Measurements from ENCODE around the gene MFGE8.
"Not testable (repeated sequence)": the region's sequence is repeated elsewhere in the genome, so short reads cannot be mapped to it uniquely, and the experiment has no call there.

MFGE8 gene, protein sequence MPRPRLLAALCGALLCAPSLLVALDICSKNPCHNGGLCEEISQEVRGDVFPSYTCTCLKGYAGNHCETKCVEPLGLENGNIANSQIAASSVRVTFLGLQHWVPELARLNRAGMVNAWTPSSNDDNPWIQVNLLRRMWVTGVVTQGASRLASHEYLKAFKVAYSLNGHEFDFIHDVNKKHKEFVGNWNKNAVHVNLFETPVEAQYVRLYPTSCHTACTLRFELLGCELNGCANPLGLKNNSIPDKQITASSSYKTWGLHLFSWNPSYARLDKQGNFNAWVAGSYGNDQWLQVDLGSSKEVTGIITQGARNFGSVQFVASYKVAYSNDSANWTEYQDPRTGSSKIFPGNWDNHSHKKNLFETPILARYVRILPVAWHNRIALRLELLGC

DNA sequence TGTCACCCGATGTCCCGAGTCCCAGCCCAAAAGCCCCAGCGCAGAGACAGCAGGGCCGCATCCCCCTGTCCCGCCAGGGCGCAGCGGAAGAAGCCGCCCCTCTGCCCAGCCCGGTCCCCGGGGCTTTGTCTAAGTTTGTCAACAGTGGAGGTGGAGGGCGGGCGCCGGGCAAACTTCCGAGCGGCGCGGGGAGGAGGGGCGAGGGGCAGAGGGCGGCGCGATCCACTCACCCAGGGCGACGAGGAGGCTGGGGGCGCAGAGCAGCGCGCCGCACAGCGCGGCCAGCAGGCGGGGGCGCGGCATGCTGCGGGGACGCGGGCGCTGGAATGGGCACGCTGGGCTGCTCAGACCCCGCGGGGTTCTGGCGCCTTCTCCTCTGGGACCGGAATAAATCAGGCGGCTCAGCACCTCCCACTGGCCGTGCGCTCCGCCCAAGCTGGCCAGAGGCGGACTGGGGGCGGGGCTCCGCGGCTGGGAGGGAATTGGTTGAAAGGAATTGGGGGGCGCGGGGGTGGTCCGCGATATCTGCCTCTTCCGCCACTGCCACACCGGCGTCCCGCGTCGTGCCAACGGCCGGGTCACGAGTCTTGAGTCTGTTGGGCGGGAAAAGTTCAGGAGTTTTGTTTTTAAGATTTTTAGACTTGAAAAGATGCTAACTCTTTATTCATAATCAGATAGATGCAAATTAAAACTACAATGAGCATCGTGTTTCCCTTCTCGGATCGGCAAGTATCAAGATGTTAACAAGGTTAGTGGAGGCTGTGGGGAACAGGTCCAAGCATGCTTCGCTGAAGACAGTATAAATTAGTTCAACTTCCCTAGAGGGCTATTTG is at the start of gene MFGE8:
TSS of gene MFGE8 (minus strand) at position 363 of the 833 bp plus-strand sequence. CDS start at position 303, 60 bp downstream.
- peak; percentile 83 for DNase-seq

DNA sequence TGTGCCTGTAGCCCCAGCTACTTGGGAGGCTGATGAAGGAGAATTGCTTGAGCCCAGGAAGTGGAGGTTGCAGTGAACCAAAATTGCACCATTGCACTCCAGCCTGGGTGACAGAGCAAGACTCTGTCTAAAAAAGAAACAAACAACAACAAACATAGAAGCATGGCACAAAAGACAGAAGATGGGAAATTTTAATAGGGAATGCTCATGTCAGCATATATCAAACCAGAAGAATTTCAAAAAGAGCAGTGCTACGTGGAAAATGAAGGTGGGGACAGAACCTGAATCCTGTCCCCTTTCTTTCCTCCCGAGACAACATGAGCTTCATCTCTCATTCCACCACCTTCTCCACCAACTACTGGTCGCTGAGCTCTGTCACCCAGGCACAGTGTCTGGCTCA is 46.3 kb upstream of the MFGE8 start:
- no peak for DNase-seq

DNA sequence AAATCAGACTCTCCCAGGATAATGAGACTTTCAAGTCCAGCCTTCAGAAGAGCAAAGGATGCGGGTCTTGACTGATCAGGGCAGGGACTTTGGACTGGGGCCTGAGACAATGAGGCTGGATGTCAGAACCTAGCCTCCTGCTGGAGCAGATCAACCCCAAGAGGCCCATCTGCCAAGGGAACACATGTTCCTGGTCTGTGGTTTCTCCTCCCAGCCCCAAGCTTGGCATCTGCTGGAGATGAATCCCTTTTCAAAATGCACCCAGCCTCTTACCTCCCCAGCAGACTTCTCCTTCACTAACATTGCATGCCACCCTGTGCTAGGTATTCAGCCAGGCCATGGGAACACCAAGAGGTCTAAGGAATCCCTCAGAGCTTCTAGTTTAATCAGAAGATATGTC is 43.7 kb upstream of the MFGE8 start:
- no peak for DNase-seq

DNA sequence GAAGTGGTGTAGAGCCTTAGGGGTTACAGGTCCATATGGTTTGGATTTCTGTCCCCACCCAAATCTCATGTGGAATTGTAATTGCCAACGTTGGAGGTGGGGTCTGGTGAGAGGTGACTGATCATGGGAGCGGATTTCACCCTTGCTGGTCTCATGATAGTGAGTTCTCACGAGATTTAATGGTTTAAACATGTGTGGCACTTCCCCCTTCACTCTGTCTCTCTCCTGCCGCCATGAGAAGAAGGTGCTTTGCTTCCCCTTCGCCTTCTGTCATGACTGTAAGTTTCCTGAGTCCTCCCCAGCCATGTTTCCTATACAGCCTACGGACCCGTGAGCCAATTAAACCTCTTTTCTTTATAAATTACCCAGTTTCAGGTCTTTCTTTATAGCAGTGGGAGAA is 43.1 kb upstream of the MFGE8 start:
- DNase-seq, result no peak

DNA sequence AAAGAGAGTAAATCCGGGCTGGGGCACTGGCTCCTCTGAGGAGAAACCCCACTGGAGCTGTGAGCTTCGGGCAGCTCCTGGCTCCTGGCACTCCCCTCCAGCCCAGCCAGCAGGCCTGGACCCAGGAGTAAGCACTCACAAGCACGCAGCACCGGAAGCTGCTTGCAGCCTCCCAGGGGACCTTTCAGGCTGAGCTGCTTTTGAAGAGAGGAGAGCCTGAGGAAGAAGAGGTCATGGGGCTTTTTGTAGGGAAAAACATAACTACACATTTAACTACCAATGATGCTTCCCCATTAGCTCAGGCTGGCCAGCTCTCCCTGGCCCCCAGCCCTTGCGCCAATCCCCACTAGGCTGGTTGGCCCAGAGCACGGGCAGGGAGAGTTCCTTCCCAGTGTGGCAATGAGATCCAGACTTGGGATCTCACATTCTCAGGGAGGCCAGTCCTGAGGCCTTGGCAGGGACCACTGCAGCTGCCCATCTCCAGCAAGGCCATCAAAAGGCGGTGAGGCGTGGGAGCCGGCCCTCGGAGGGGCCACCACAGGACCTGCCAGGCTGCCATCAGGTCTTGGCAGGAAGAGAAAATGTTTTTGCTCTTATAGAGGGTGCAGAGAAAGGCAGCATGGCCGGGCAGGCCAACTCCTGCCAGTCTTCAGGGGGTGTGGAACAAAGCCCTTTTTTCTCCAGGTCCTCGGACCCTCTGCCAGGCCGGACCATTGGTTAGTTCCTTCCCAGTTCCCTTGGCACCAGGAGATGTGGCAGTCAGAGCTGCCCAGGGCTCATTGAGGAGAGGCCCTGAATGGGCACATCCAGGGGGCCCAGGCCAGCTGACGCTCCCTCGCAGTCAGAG is 41.5 kb upstream of the MFGE8 start:
- DNase-seq, result no peak

DNA sequence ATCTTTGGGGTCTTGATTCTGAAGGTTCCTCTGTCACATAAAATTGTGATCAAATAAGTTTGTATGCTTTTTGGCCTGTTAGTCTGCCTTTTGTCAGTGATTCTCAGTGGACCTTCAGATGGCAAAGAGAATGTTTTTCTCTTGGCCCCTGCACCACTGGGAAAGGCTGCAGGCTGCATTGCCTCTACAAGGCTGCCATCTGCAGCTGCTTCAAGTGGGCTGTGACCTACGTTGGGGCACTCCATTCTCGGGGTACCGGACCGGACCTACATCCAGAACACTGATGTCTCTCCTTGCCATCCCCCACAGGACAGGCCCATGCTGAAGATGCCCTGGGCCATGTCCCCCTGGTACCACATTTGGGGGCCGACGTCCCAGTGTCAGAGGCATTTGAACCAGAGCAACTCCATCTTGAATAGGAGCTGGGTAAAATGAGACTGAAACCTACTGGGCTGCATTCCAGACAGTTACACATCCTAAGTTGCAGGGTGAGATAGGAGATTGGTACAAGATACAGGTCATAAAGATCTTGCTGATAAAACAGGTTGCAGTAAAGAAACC is 37.5 kb upstream of the MFGE8 start:
- no peak for DNase-seq

DNA sequence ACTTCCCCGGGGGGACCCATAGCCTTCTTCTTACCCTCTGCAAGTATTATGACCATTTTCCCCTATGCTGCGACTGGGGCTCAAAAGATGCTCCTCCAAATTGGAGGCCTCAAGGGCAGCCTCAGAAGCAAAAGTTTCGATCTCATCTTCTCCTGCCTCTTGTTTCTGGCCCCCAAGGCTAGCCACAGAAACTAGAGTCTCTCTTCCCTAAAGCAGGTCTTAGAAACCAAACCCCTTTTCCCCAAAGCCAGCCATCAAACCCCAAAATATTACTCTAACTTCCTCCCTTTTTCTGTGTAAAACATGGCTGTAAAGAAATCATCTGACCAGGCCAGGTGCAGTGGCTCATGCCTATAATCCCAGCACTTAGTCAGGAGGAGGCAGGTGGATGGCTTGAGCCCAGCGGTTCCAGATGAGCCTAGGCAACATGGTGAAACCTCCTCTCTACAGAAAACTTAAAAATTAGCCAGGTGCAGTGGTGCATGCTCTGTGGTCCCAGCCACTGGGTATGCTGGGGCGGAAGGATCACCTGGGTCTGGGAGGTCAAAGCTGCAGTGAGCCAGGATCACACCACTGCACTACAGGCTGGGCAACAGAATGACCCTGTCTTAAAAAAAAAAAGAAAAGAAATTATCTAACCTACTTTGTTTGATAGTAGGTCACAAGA is 36.7 kb upstream of the MFGE8 start:
- DNase-seq, result no peak

DNA sequence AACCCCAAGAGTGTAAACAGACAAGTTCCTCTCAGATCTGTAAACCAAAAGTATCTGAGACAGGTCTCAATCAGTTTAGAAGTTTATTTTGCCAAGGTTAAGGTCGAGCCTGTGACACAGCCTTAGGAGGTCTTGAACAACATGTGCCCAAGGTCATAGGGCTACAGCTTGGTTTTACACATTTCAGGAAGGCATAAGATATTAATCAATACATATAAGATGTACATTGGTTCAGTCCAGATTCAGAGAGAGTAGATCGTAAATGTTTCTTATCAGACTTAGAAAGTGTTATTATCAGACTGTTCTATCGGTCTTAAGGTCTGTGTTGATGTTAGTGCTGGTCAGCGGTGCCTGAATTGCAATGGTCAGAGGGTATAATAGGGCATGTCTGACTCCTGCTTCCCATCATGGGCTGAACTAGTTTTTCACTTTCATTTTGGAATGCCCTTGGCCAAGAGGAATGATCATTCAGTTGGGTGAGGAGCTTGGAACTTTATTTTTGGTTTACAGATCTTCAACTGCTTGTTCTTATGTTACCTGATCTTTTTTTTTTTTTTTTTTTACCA is 27.0 kb upstream of the MFGE8 start:
- no peak for DNase-seq

DNA sequence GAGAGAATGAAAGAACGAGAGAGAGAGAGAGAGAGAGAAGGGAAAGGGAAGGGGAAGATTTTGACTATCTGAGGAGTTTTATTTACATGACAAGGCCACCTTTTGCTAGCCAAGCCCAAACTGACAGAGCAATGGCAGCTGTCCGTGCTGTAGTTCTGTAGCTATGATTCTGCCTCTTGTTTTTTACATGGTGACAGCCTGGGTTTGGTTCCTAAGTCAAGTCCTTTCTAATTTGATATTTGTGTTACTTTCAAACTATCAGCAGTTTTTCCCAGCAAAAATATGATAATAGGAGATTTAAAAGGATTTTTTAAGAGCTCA is 26.3 kb upstream of the MFGE8 start:
- DNase-seq, result no peak

DNA sequence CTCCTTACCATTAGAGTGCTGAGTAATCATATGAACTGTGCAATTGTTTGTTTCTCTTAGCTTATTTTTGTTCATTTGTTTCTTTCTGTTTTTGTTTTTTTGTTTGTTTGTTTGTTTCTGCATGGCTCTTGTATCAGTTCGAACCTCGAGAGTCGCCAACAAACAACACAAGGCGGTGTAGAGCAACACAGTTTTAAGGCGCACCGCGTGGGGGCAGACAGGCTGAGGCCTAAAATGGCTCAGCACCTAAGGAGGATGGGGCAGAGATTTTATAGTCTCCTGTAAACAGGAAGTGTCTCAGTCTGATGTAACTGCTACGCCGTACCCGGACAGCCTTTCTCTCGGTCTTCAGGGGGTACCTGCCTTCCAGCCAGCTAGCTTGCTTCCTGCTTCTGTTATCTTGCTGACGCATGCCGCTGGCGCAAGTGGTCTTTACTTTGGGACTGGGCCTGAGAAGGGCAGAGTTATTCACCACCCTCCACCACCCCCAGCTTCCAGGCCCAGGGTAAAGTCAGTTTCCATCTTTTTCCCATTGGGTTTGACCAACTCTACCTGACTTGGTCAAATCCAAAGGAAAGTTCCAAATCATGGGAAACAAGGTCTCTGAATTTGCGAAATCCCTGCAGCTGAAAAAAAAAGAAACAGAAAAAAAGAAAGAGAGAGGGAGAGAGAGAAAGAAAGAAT is 25.8 kb upstream of the MFGE8 start:
- DNase-seq, result no peak

DNA sequence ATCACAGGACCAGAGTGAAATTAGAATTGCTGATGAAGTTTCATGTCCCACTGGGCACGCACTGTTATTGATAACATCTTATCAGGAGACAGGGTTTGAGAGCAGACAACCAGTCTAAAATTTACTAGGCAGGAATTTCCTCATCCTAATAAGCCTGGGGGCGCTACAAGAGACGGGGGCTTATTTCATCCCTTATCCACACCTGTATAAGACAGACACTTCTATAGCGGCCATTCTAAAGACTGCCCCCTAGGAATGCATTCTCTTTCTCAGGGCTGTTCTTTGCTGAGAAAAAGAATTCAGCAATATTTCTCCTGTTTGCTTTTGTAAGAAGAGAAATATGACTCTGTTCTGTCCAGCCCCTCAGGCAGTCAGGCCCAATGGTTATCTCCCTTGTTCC is 21.3 kb upstream of the MFGE8 start:
- not testable (repeated sequence) for DNase-seq

DNA sequence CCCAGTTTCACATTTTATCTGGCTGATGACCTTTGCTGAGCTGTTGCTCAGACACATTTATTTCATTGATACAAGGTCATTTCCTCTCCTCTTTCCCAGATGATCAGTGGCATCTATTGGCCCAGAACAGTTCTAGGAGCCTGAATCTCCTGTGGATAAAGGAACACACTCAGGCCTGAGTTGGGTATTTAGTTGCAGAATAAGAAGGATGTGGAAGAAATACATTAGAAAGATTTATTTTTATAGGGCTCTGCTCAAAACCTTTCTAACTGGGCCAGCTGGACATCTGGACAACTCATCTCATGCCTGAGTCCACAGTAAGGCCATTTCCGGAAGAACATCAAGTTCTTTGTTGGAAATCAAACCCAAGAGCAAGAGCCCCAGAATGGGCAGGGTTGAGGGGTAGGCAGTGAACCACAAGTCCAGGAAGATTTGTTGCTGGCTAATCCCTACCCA is 19.7 kb upstream of the MFGE8 start:
- no peak for DNase-seq

DNA sequence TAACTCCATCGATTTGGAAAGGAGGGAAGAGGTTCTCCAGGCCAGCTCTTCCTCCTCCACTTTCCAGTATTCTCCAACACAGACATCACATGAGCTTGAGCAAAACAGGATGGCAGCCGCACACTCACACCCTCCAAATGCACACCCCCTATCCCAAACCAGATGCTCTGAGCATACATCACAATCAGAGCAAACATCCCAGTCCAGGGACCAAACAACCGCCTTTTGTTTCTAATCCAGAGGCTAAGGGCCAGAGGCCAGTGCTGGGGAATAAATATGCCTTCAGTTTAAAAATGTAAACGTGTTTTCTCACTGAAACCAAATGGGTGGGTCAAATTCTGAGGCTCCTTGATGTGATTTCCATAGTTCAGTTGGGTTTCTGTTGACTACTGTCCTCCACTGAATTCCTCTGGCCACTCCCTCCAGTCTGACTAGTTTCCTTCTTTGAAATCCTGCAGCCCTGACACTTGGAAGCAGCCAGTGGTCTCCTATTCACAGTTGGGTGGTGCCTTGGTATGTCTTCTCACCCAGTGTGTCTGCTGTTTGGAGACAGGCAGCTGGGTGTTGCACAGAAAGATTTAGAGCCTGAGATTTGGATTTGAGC is 19.2 kb upstream of the MFGE8 start:
- no peak for DNase-seq

DNA sequence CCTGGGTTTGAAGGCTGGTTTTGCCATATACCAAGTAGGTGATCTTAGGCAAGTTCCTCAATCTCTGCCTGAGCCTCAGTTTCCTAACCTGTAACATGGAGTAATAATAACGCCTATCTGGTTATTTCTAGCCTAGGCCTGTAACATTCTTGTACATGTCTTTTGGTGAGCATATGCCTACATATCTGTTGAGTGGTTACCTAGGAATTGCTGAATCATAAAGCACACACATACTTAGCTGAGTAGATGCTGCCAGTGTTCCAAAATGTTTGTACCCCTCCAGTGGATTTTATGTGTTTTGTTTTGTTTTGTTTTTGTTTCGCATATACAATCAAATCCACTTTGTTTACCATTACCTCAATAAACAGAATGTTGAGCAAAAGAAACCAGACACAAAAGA is 17.4 kb upstream of the MFGE8 start:
- no peak for DNase-seq

DNA sequence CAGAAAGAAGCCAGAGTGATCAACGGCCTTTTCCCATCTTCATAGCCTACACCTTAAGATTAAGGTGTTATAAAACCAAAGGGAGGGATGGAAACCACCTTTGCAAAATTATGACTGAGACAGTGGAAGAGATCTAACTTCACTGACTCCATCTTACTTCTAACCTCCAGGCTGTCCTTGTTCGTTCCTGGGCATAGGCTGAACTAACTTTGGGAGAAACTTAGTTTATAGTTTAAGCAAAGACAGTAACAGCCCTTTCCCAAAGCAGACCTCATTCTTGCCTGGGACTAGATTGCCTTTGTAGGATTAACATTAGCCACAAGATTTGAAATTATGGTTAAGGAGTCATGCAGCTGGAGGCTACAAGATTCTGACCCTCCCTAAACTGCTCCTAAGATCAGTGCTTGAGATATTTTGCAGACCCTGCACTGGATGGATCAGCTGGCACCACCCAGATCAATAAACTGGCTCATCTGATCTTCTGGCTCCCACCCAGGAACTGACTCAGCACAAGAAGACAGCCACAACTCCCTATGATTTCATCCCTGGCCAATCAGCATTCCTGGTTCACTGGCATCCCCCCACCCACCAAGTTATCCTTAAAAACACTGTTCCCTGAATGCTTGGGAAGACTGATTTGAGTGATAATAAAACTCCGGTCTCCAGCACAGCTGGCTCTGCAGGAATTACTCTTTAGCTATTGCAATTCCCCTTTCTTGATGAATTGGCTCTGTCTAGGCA is 16.3 kb upstream of the MFGE8 start:
- DNase-seq, result not testable (repeated sequence)

DNA sequence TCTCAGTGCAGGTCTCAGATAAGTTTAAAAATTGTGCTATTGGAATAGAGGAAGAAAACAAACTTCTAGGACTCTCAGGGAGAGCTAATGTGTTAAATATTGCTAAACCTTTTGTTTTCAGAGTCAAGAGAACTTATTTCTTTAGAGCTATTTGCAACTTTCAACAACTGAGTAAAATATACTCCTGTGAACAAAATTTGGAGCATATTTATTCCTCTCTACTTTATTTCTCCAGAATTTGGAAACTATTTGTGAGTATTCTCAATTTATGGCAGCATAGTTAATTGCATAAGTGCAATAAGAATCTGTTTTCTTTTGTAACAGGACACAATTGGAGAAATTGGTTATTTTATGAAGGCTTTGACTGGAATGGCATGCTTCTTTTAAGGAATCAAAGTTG is 15.0 kb upstream of the MFGE8 start:
- not testable (repeated sequence) for DNase-seq

DNA sequence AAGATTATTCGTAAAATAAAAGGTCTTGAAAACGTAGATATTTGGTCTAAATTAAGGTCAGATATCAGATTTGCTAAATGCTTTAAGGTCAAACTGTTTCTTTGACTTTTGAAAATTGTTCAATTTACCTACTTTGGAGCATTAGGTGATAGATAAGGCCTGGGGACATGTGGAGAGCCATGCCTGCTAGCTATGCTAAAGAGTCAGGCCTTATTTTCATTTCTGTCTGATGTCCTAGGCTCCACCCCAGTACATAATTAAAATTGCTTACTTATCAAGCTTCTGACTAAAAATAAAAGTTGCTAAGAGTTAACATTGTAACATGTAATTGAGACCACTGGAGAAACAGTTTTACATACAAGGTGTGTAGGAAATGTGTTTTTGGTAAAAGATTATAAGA is 12.5 kb upstream of the MFGE8 start:
- not testable (repeated sequence) for DNase-seq

DNA sequence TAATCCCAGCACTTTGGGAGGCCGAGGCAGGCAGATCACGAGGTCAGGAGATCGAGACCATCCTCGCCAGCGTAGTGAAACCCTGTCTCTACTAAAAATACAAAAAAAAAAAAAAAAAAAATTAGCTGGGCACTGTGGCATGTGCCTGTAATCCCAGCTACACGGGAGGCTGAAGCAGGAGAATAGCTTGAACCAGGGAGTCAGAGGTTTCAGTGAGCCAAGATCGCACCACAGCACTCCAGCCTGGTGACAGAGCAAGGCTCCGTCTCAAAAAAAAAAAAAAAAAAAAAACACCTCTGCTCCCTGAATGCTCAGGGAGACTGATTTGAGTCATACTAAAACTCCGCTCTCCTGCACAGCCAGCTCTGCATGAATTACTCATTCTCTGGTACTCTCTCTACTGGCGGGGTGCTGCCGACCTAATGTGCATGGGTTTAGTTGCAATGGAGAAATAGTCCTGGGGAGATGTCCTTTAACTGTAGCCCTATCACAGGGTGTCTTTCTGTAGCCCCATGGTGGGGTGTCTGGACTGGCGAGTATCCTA is 7.8 kb upstream of the MFGE8 start:
- DNase-seq, result not testable (repeated sequence)

DNA sequence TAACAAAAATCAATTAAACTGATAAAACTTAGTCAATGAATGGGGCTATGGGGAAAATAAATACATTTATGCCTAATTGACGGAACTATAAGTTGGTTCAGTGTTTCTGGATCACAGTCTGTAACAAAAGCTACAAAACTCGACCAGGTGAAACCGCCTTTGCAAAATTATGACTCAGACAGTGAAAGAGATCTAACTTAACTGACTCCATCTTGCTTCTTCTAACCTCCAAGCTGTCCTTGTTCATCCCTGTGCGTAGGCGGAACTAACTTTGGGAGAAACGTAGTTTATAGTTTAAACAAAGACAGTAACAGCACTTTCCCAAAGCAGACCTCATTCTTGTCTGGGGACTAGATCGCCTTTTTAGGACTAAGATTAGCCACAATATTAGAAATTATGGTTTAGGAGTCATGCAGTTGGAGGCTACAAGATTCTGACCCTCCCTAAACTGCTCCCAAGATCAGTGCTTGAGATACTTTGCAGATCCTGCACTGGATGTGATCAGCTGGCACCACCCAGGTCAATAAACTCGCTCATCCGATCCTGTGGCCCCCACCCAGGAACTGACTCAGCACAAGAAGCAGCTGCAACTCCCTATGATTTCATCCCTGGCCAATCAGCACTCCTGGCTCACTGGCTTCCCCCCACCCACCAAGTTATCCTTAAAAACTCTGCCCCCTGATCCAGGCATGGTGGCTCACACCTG is 7.2 kb upstream of the MFGE8 start:
- no peak for DNase-seq

All from CD4-positive, alpha-beta T cell treated with Interleukin-17A for 4 hours (primary cell).